Left ventricle myocardium inferior (tissue), 1 donor: ENCODE measurements around the gene FNDC3A. TPM values are rescaled to one million over a fixed set of nuclear protein-coding genes. Genes with fewer than 3 reads are reported as not detected.
A peak's percentile ranks its signal among the peaks of the same experiment; 100 is the strongest.
"Not testable (repeated sequence)": the region's sequence is repeated elsewhere in the genome, so short reads cannot be mapped to it uniquely, and the experiment has no call there.

Source experiments
- DNase-seq: peaks from one replicate; pipeline ENCODE4 v3.0.0-alpha.2; 2020
- H3K27ac ChIP-seq: fragments of 200-600 bp; replicated peaks from 2 replicates; pipeline ENCODE4 v1.8.0; 2021
- H3K27me3 ChIP-seq: fragments of 200-600 bp; 2 replicates; pipeline ENCODE4 v1.8.0; 2021; ENCODE audit warnings: low read depth
- H3K36me3 ChIP-seq: fragments of 200-600 bp; 2 replicates; pipeline ENCODE4 v1.8.0; 2021
- H3K4me1 ChIP-seq: fragments of 200-600 bp; 2 replicates; pipeline ENCODE4 v1.8.0; 2021
- H3K4me3 ChIP-seq: fragments of 200-600 bp; 2 replicates; pipeline ENCODE4 v1.8.0; 2021; ENCODE audit warnings: mild to moderate bottlenecking, moderate library complexity
- H3K9me3 ChIP-seq: fragments of 200-600 bp; replicated peaks from 2 replicates; pipeline ENCODE4 v1.8.0; 2021
- intact Hi-C: fragments of 100-400 bp; cut with micrococcal nuclease; formaldehyde crosslinking; loops from one replicate; pipeline ENCODE4 v1.11.0; 2022
- total RNA-seq: library from RNA; stranded (reverse); fragmentation: NEBNext Ultra II Directional; extraction: Animal tissue kit (Norgen Biotek cat#: 25700); gene quantifications from one replicate; pipeline ENCODE4 v1.2.1, GENCODE V29; 2021
- TF ChIP-seq, protein P1 (sequence below): fragments of 200-600 bp; IDR thresholded peaks from 2 replicates; pipeline ENCODE4 v1.8.0; 2021; ENCODE audit warnings: antibody characterized with exemption, mild to moderate bottlenecking, borderline replicate concordance
- donor health status: DM: no; HTN: yes; CAD: no; lungs with severe emphysema.

FNDC3A gene
- total RNA-seq, 1 donor from 2014 or later, result 18.9 TPM

DNA sequence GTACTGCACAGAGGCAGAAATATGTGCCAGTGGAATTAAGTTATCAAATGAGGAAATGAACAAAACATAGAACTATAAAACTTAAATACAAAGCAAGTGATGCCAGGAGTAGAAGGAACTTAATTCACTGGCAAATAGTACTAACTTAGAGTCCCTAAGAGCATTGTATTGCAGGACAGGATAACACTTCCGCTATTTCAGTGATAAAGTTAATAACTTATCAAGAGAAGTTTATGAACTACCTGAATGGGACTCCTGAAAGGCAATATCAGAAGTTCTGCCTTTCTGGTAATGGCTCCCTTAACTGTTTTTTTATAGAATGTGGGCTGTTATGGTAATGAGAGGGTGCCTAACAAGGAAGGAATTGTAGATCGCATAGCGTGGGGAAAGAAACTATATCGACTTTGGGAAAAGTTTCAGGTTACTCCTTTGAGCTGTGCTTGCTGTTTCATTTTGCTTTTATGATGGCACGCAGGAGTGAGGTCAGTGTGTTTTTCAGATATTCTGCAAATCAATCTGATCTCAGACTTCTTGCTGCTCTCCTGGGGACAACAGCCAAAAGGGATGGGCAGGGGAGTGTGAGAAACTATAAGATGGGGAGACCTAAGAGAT lies 149.1 kb downstream of the FNDC3A start:
- TF ChIP-seq, protein P1, sequence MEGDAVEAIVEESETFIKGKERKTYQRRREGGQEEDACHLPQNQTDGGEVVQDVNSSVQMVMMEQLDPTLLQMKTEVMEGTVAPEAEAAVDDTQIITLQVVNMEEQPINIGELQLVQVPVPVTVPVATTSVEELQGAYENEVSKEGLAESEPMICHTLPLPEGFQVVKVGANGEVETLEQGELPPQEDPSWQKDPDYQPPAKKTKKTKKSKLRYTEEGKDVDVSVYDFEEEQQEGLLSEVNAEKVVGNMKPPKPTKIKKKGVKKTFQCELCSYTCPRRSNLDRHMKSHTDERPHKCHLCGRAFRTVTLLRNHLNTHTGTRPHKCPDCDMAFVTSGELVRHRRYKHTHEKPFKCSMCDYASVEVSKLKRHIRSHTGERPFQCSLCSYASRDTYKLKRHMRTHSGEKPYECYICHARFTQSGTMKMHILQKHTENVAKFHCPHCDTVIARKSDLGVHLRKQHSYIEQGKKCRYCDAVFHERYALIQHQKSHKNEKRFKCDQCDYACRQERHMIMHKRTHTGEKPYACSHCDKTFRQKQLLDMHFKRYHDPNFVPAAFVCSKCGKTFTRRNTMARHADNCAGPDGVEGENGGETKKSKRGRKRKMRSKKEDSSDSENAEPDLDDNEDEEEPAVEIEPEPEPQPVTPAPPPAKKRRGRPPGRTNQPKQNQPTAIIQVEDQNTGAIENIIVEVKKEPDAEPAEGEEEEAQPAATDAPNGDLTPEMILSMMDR, result no peak
- no peaks in the 10 kb centered on the region for H3K27me3 ChIP-seq
- H3K36me3 ChIP-seq, result no peaks in the 10 kb centered on the region
- H3K27ac ChIP-seq, result no peak overlapping the region
- no peaks in the 10 kb centered on the region for H3K9me3 ChIP-seq
- DNase-seq, result no peak
- intact Hi-C loops, result no loop called here
- peaks cover 10% of the 10 kb centered on the region for H3K4me1 ChIP-seq
- no peak overlapping the region for H3K4me3 ChIP-seq

DNA sequence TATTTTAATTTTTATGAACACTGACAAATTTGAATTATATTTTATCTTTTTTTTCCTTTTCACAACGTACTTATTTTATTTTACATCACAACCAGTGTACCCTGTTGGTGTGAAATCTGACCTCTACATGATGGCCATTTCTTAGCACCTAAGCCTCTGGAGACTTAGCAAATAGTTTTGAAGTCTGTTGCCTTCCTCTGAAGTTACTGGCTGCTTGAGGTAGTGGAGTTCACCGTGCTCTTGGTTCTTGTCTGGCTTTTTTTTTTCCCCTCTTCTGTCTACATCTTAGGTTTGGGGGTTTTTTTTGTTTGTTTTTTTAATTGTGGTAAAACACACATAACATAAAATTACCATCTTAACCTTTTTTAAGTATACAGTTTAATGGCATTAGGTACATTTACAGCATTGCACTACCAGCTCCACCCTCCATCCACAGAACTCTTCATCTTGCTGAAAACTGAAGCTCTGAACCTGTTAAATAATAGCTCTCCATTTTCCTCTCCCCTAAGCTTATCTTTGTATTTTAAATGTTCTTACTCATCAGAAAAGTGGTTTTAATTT lies 150.3 kb downstream of the FNDC3A start:
- Histone ChIP-seq H3K36me3 (peaks cover 4% of the 10 kb centered on the region), H3K27ac (no peak overlapping the region), H3K9me3 (no peaks in the 10 kb centered on the region), H3K4me3 (no peak overlapping the region), H3K27me3 (no peaks in the 10 kb centered on the region), H3K4me1 (peaks cover 10% of the 10 kb centered on the region)
- intact Hi-C loops, result no loop called here
- no peak for DNase-seq
- TF ChIP-seq, protein P1, result no peak

DNA sequence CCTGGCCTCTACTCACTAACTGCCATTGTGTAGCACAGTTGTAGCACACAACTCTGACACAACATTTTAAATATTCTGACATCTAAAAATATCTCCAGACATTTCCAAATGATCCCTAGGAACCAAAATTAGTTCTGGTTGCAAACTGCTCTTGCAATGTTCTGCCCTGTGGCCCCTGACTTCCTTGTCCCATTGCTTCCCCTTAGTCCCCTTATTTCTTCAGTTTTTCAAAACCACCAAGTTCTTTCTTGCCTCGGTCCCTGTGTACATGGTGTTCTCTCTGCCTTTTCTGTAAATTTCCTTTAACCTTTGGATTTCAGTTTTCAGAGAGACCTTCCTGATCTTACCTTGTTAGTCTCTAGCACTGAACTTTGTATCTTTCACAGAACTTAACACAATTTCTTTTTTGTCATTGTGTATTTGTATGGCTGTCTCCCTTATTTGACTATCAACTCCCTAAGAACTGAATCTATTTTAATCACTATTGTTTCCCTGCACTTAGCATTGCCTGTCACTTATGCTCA lies 156.8 kb downstream of the FNDC3A start:
- H3K4me3 ChIP-seq, result no peak overlapping the region
- peaks cover 56% of the 10 kb centered on the region for H3K36me3 ChIP-seq
- intact Hi-C loops, result no loop called here
- H3K27ac ChIP-seq, result peak overlapping the region; percentile 72
- no peak for DNase-seq
- TF ChIP-seq, protein P1, result no peak
- H3K9me3 ChIP-seq, result no peaks in the 10 kb centered on the region
- H3K4me1 ChIP-seq, result peaks cover 35% of the 10 kb centered on the region
- no peaks in the 10 kb centered on the region for H3K27me3 ChIP-seq

DNA sequence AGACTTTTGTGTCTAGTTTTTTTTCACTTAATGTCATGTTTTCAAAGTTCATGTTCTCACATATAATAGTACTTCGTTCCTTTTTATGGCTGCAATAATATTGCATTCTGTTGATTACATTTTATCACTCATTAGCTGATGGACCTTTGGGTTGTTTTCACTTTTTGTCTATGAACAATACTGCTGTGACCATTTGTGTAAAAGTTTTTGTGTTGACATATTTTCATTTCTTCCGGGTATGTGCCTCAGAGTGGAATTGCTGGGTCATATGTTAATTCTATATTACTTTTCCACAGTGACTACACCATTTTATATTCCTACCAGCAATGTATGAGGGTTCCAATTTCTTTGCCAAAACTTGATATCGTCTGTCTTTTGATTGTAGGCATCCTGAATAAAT lies 158.6 kb downstream of the FNDC3A start:
- Histone ChIP-seq H3K27ac (no peak overlapping the region), H3K27me3 (no peaks in the 10 kb centered on the region), H3K4me3 (no peak overlapping the region), H3K36me3 (peaks cover 67% of the 10 kb centered on the region), H3K9me3 (no peaks in the 10 kb centered on the region), H3K4me1 (peaks cover 34% of the 10 kb centered on the region)
- intact Hi-C loops, result no loop called here
- TF ChIP-seq, protein P1, result no peak
- no peak for DNase-seq

DNA sequence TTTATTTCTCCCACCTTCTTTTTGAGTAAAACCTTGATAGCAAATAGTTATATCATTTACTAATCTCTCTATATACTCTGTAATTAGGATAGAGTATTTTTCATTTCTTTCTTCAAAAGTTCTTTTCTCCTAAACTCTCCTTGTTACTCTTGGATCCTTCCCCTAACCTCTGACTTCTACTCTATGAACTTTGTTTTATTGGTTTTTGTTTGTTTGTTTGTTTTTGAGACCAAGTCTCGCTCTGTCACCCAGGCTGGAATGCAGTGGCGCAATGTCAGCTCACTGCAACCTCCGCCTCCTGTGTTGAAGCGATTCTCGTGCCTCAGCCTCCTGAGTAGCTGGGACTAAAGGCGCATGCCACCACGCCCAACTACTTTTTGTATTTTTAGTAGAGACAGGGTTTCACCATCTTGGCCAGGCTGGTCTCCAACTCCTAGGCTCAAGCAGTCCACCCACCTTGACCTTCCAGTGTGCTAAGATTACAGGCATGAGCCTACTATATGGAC lies 161.5 kb downstream of the FNDC3A start:
- H3K36me3 ChIP-seq, result peaks cover 79% of the 10 kb centered on the region
- intact Hi-C loops, result not testable (repeated sequence)

DNA sequence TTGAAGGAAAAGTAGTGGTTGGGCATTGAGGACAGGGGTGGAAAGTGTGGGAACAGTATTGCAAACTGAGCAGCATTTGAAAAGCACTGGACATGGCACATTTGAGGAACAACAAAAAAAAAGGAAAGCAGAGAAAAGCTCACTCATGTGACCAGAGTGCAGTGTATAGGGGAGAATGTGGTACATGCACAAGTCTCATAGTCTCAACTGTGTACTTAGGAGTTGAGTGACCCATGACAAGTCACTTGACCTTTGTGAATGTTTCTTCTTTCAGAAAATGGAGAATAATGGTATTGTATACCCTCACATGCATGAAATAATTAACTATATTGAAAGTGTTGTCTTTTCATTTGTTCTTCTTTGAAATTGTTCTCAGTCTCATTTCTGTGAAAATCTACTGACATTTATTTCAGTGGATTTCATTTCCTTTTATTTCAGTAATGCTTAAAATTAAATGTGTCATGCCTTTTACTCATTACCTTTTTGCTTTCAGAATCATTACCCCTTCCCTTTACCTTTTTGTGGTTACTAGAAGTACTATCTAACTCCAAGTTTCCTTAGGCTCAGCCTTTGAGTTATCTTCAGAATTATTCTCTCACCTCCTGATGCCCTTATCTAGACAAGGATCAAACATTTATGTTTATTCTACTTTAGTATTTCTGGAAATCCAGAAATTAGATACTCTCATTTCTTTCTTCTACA lies 165.3 kb downstream of the FNDC3A start:
- intact Hi-C loops, result no loop called here
- Histone ChIP-seq H3K9me3 (no peaks in the 10 kb centered on the region), H3K27ac (no peak overlapping the region), H3K36me3 (peaks cover 79% of the 10 kb centered on the region), H3K27me3 (no peaks in the 10 kb centered on the region), H3K4me1 (peaks cover 15% of the 10 kb centered on the region), H3K4me3 (no peak overlapping the region)
- TF ChIP-seq, protein P1, result no peak
- DNase-seq, result no peak

More for the DNA sequence above, 161.5 kb downstream of the FNDC3A start:
- peaks cover 35% of the 10 kb centered on the region for H3K4me1 ChIP-seq
- not testable (repeated sequence) for H3K27ac ChIP-seq, H3K9me3 ChIP-seq, DNase-seq, H3K4me3 ChIP-seq, H3K27me3 ChIP-seq
